DOHH2 (cell line): ENCODE results near the gene TMEM30A.

ENCODE experiments used
- EZH2phosphoT487 ChIP-seq: fragments of 200-600 bp; sonication (generic); IDR thresholded peaks from 2 replicates; pipeline ENCODE4 v1.6.1; 2017; ENCODE audit warnings: borderline replicate concordance, mild to moderate bottlenecking, antibody characterized with exemption, low read length, moderate library complexity, mixed read lengths
- TF ChIP-seq, protein P1 (sequence below): fragments of 200-600 bp; sonication (generic); IDR thresholded peaks from one replicate; pipeline ENCODE4 v1.5.1; 2014; ENCODE audit warnings: antibody characterized with exemption, mild to moderate bottlenecking, low read depth, low read length; ENCODE audit not compliant: poor library complexity, severe bottlenecking

DNA sequence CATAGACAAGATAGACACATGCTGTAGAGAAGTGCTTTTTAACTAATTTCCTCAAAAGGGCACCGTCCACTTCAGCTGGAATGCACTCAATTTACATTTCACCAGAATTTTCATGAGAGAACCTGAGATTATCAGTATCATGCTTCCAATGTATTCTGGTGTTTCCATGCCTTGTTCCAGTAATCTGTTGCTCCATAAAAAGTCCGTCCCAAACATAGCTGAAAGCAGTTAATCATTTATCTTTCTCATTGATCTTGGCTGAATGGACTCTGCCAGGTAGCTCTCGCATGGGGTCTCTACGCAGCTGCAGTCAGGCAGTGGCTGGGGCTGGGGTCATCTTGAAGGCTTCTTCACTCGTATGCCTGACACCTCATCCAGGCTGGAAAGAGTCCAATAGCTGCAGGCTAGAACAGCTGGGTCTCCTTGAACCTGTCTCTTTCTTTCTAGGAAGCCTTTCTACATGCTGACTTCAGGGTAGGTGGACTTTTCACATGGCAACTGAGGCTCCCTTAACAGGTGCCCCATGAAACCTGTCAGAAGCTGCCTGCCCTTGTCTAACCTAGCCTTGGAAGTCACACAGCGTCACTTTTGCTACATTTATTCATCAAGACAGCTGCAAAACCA is 60.2 kb downstream of the TMEM30A start:
- TF ChIP-seq, protein P1, sequence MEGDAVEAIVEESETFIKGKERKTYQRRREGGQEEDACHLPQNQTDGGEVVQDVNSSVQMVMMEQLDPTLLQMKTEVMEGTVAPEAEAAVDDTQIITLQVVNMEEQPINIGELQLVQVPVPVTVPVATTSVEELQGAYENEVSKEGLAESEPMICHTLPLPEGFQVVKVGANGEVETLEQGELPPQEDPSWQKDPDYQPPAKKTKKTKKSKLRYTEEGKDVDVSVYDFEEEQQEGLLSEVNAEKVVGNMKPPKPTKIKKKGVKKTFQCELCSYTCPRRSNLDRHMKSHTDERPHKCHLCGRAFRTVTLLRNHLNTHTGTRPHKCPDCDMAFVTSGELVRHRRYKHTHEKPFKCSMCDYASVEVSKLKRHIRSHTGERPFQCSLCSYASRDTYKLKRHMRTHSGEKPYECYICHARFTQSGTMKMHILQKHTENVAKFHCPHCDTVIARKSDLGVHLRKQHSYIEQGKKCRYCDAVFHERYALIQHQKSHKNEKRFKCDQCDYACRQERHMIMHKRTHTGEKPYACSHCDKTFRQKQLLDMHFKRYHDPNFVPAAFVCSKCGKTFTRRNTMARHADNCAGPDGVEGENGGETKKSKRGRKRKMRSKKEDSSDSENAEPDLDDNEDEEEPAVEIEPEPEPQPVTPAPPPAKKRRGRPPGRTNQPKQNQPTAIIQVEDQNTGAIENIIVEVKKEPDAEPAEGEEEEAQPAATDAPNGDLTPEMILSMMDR: no peak
- TF ChIP-seq EZH2phosphoT487: no peak
